ENCODE results near the gene CD99L2. TPM values are rescaled to one million over a fixed set of nuclear protein-coding genes. Genes with fewer than 3 reads are reported as not detected.

CD99L2 gene
- total RNA-seq, 2 donors from 2014 or later = 22.1 to 28.7 TPM

DNA sequence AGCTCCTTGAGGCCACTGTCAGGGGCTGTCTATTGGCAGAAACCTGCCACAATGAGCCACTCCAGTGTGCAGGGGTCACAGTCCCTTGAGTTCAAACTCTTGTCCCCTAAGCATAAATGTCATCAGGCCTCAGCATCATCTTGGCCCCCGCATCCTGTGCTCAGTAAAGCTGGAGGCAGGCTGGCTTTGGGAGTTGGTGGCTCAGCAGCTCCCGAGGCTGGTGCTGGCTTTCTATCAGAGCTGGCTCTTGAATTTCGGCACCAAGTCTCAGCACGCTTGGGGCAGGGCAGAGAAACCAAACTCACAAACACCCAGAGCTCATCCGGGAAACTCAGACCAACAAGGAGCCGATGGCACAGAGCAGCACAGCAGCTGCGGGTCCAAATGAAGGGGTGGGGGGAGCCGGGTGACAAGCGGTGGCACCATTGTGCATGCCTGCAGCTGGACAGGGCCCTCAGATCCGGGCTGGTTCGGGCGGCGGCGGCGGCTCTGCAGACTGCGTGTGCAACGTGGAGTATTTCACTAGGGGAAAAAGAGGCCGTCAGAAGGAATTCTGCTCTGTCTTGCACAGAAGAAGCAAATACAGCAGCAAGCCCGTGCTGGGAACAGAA, 129.8 kb downstream of the CD99L2 start:
- DNase-seq = no peak
- 88 to 100% methylated on average over 3 to 10 of the region's 19 CpGs for WGBS, 2 donors
- intact Hi-C loops (cut with DNase I) = no loop called here
- H3K9me3 ChIP-seq = no peaks in the 10 kb centered on the region
- no peaks in the 10 kb centered on the region for H3K27me3 ChIP-seq
- no peak for ATAC-seq
- H3K4me1 ChIP-seq = no peaks in the 10 kb centered on the region
- no peak overlapping the region for H3K4me3 ChIP-seq
- H3K36me3 ChIP-seq (replicated peaks in 1 of 2; ENCODE audit: insufficient read depth in 1 of 2, low read depth in 2 of 2) = no peaks in the 10 kb centered on the region
- TF ChIP-seq POLR2A (IDR thresholded peaks at IDR 0.05) (no peak), CTCF (IDR thresholded peaks at IDR 0.05) (no peak)
- H3K27ac ChIP-seq = no peak overlapping the region

- no peak for ATAC-seq
- Histone ChIP-seq H3K4me1 (no peaks in the 10 kb centered on the region), H3K4me3 (no peak overlapping the region), H3K27ac (no peak overlapping the region), H3K36me3 (replicated peaks in 1 of 2; ENCODE audit: insufficient read depth in 1 of 2, low read depth in 2 of 2) (no peaks in the 10 kb centered on the region), H3K27me3 (no peaks in the 10 kb centered on the region), H3K9me3 (no peaks in the 10 kb centered on the region)
- no peak for TF ChIP-seq CTCF (IDR thresholded peaks at IDR 0.05)
- TF ChIP-seq POLR2A (IDR thresholded peaks at IDR 0.05) = no peak
- intact Hi-C loops (cut with DNase I) = no loop called here
- DNase-seq = no peak
- WGBS, 2 donors = 73 to 100% methylated on average over 1 to 10 of the region's 10 CpGs
These were observed 130.4 kb downstream of the CD99L2 start for GRCh38 chrX:150768132-150768485.

GRCh38 chrX:150767475-150768131, 130.9 kb downstream of the CD99L2 start:
- DNase-seq (peak in 1 of 4 donors; percentile 29), ATAC-seq (no peak)
- Histone ChIP-seq H3K9me3 (no peaks in the 10 kb centered on the region), H3K4me1 (no peaks in the 10 kb centered on the region), H3K27ac (no peak overlapping the region), H3K36me3 (replicated peaks in 1 of 2; ENCODE audit: insufficient read depth in 1 of 2, low read depth in 2 of 2) (no peaks in the 10 kb centered on the region), H3K4me3 (no peak overlapping the region), H3K27me3 (no peaks in the 10 kb centered on the region)
- 69 to 83% methylated on average over 2 to 12 of the region's 17 CpGs for WGBS, 2 donors
- no peak for TF ChIP-seq POLR2A (IDR thresholded peaks at IDR 0.05)
- TF ChIP-seq CTCF (IDR thresholded peaks at IDR 0.05) = no peak
- intact Hi-C loops (cut with DNase I) = no loop called here

- DNase-seq (no peak), ATAC-seq (no peak)
- intact Hi-C loops (cut with DNase I) = no loop called here
- 33% methylated on average over 4 of the region's 9 CpGs; no CpG with 5 or more reads in 1 of the 2 donors for WGBS, 2 donors
- TF ChIP-seq CTCF (IDR thresholded peaks at IDR 0.05) = no peak
- no peak for TF ChIP-seq POLR2A (IDR thresholded peaks at IDR 0.05)
- Histone ChIP-seq H3K4me1 (no peaks in the 10 kb centered on the region), H3K36me3 (replicated peaks in 1 of 2; ENCODE audit: insufficient read depth in 1 of 2, low read depth in 2 of 2) (no peaks in the 10 kb centered on the region), H3K27me3 (no peaks in the 10 kb centered on the region), H3K9me3 (no peaks in the 10 kb centered on the region), H3K27ac (no peak overlapping the region), H3K4me3 (no peak overlapping the region)
These were observed 131.4 kb downstream of the CD99L2 start for GRCh38 chrX:150767045-150767395.
